ENCODE measurements around the gene THBS2.

THBS2 gene

GRCh38 chr6:169222126-169222525, 31.5 kb downstream of the THBS2 start:
- Histone ChIP-seq H3K27ac (ENCODE audit: low read length) (no peak overlapping the region), H4K20me1 (ENCODE audit: insufficient read depth, low read length) (no peaks in the 10 kb centered on the region), H3K4me1 (ENCODE audit: low read length) (no peaks in the 10 kb centered on the region), H3K79me2 (ENCODE audit: low read length) (no peaks in the 10 kb centered on the region), H3K9me3 (replicated peaks; ENCODE audit: insufficient read depth, low read length) (no peaks in the 10 kb centered on the region), H3F3A (ENCODE audit: insufficient read depth, low read length) (no peaks in the 10 kb centered on the region), H3K4me2 (ENCODE audit: low read depth, low read length) (no peak overlapping the region), H3K27me3 (replicated peaks; ENCODE audit: insufficient read depth, low read length) (no peaks in the 10 kb centered on the region), H3K9me2 (replicated peaks; ENCODE audit: insufficient read depth, low read length) (no peaks in the 10 kb centered on the region), H2AFZ (ENCODE audit: low read length) (no peak overlapping the region), H3K9ac (ENCODE audit: low read length) (no peak overlapping the region), H3K36me3 (replicated peaks; ENCODE audit: insufficient read depth, low read length) (no peaks in the 10 kb centered on the region), H3K4me3 (ENCODE audit: low read length) (no peak overlapping the region)
- TF ChIP-seq CTCF (IDR thresholded peaks at IDR 0.05; ENCODE audit: low read length) (no peak), EZH2 (optimal IDR thresholded peaks at IDR 0.05; ENCODE audit: low read depth, low read length) (no peak), EZH2phosphoT487 (IDR thresholded peaks at IDR 0.05; ENCODE audit: low read length) (no peak)
- no peak for DNase-seq

- Histone ChIP-seq H3K4me2 (ENCODE audit: low read depth, low read length) (no peak overlapping the region), H3F3A (ENCODE audit: insufficient read depth, low read length) (no peaks in the 10 kb centered on the region), H3K9ac (ENCODE audit: low read length) (no peak overlapping the region), H3K4me1 (ENCODE audit: low read length) (no peaks in the 10 kb centered on the region), H3K36me3 (replicated peaks; ENCODE audit: insufficient read depth, low read length) (no peaks in the 10 kb centered on the region), H3K79me2 (ENCODE audit: low read length) (no peaks in the 10 kb centered on the region), H2AFZ (ENCODE audit: low read length) (no peak overlapping the region), H3K27me3 (replicated peaks; ENCODE audit: insufficient read depth, low read length) (no peaks in the 10 kb centered on the region), H3K27ac (ENCODE audit: low read length) (no peak overlapping the region), H4K20me1 (ENCODE audit: insufficient read depth, low read length) (no peaks in the 10 kb centered on the region), H3K9me3 (replicated peaks; ENCODE audit: insufficient read depth, low read length) (no peaks in the 10 kb centered on the region), H3K9me2 (replicated peaks; ENCODE audit: insufficient read depth, low read length) (no peaks in the 10 kb centered on the region), H3K4me3 (ENCODE audit: low read length) (no peak overlapping the region)
- TF ChIP-seq CTCF (IDR thresholded peaks at IDR 0.05; ENCODE audit: low read length) (no peak), EZH2phosphoT487 (IDR thresholded peaks at IDR 0.05; ENCODE audit: low read length) (no peak), EZH2 (optimal IDR thresholded peaks at IDR 0.05; ENCODE audit: low read depth, low read length) (no peak)
- no peak for DNase-seq
These were observed 32.4 kb downstream of the THBS2 start for GRCh38 chr6:169221264-169221663.

GRCh38 chr6:169220068-169220964, 33.3 kb downstream of the THBS2 start:
- H3K4me3 ChIP-seq (ENCODE audit: low read length), result no peak overlapping the region
- H3K79me2 ChIP-seq (ENCODE audit: low read length), result no peaks in the 10 kb centered on the region
- TF ChIP-seq CTCF (IDR thresholded peaks at IDR 0.05; ENCODE audit: low read length) (no peak), EZH2phosphoT487 (IDR thresholded peaks at IDR 0.05; ENCODE audit: low read length) (no peak)
- no peaks in the 10 kb centered on the region for H3K4me1 ChIP-seq (ENCODE audit: low read length)
- no peaks in the 10 kb centered on the region for H3K36me3 ChIP-seq (replicated peaks; ENCODE audit: insufficient read depth, low read length)
- no peaks in the 10 kb centered on the region for H4K20me1 ChIP-seq (ENCODE audit: insufficient read depth, low read length)
- H3K9me3 ChIP-seq (replicated peaks; ENCODE audit: insufficient read depth, low read length), result no peaks in the 10 kb centered on the region
- H3F3A ChIP-seq (ENCODE audit: insufficient read depth, low read length), result no peaks in the 10 kb centered on the region
- no peak overlapping the region for H3K27ac ChIP-seq (ENCODE audit: low read length)
- H3K9ac ChIP-seq (ENCODE audit: low read length), result no peak overlapping the region
- no peak for DNase-seq
- no peak overlapping the region for H2AFZ ChIP-seq (ENCODE audit: low read length)
- H3K4me2 ChIP-seq (ENCODE audit: low read depth, low read length), result no peak overlapping the region
- no peaks in the 10 kb centered on the region for H3K27me3 ChIP-seq (replicated peaks; ENCODE audit: insufficient read depth, low read length)
- no peaks in the 10 kb centered on the region for H3K9me2 ChIP-seq (replicated peaks; ENCODE audit: insufficient read depth, low read length)
